ENCODE measurements around the gene ANKRD23. TPM values are rescaled to one million over a fixed set of nuclear protein-coding genes. Genes with fewer than 3 reads are reported as not detected.

The ANKRD23 gene
- total and polyA plus RNA-seq, 9 donors: 4.1 to 8.1 (median 6.9) TPM

GRCh38 chr2:96856776-96857666 lies 13.2 kb upstream of the ANKRD23 start:
- no peak for DNase-seq
- peaks cover 36% of the 10 kb centered on the region for H3K36me3 ChIP-seq (ENCODE audit: control insufficient read depth, insufficient read depth, low read length)
- H3K27me3 ChIP-seq (ENCODE audit: control insufficient read depth, insufficient read depth, low read length): no peaks in the 10 kb centered on the region
- H3K9me3 ChIP-seq (replicated peaks; ENCODE audit: control insufficient read depth, low read depth, low read length): no peaks in the 10 kb centered on the region
- H3K27ac ChIP-seq (ENCODE audit: low read length): peak overlapping the region; percentile 43
- H3K4me1 ChIP-seq (ENCODE audit: control insufficient read depth, insufficient read depth, low read length): peaks cover 29% of the 10 kb centered on the region
- 6% methylated on average over 25 of the region's 27 CpGs for WGBS (ENCODE audit: insufficient coverage)
- peak overlapping the region; percentile 67 for H3K4me3 ChIP-seq (ENCODE audit: low read length)

- Histone ChIP-seq H3K4me1 (ENCODE audit: control insufficient read depth, insufficient read depth, low read length) (peaks cover 11% of the 10 kb centered on the region), H3K27ac (ENCODE audit: low read length) (no peak overlapping the region), H3K4me3 (ENCODE audit: low read length) (no peak overlapping the region), H3K27me3 (ENCODE audit: control insufficient read depth, insufficient read depth, low read length) (no peaks in the 10 kb centered on the region), H3K9me3 (replicated peaks; ENCODE audit: control insufficient read depth, low read depth, low read length) (no peaks in the 10 kb centered on the region), H3K36me3 (ENCODE audit: control insufficient read depth, insufficient read depth, low read length) (peaks cover 37% of the 10 kb centered on the region)
- WGBS (ENCODE audit: insufficient coverage): 93% methylated on average over 14 of the region's 15 CpGs
- DNase-seq: no peak
Measured at GRCh38 chr2:96853321-96853720, 9.5 kb upstream of the ANKRD23 start.

GRCh38 chr2:96852667-96853066 lies 8.8 kb upstream of the ANKRD23 start:
- no peak for DNase-seq
- Histone ChIP-seq H3K9me3 (replicated peaks; ENCODE audit: control insufficient read depth, low read depth, low read length) (no peaks in the 10 kb centered on the region), H3K27ac (ENCODE audit: low read length) (no peak overlapping the region), H3K4me3 (ENCODE audit: low read length) (no peak overlapping the region), H3K4me1 (ENCODE audit: control insufficient read depth, insufficient read depth, low read length) (peaks cover 11% of the 10 kb centered on the region), H3K36me3 (ENCODE audit: control insufficient read depth, insufficient read depth, low read length) (peaks cover 40% of the 10 kb centered on the region), H3K27me3 (ENCODE audit: control insufficient read depth, insufficient read depth, low read length) (no peaks in the 10 kb centered on the region)
- WGBS (ENCODE audit: insufficient coverage): 100% methylated on average over 4 of the region's 6 CpGs

- no peak for DNase-seq
- no peaks in the 10 kb centered on the region for H3K27me3 ChIP-seq (ENCODE audit: control insufficient read depth, insufficient read depth, low read length)
- no peak overlapping the region for H3K4me3 ChIP-seq (ENCODE audit: low read length)
- peaks cover 11% of the 10 kb centered on the region for H3K4me1 ChIP-seq (ENCODE audit: control insufficient read depth, insufficient read depth, low read length)
- peaks cover 36% of the 10 kb centered on the region for H3K36me3 ChIP-seq (ENCODE audit: control insufficient read depth, insufficient read depth, low read length)
- 80% methylated on average over 1 of the region's 9 CpGs for WGBS (ENCODE audit: insufficient coverage)
- no peaks in the 10 kb centered on the region for H3K9me3 ChIP-seq (replicated peaks; ENCODE audit: control insufficient read depth, low read depth, low read length)
- no peak overlapping the region for H3K27ac ChIP-seq (ENCODE audit: low read length)
Measured at GRCh38 chr2:96848264-96848663, 4.4 kb upstream of the ANKRD23 start.

- no peak for DNase-seq
- Histone ChIP-seq H3K27ac (ENCODE audit: low read length) (no peak overlapping the region), H3K4me1 (ENCODE audit: control insufficient read depth, insufficient read depth, low read length) (peaks cover 16% of the 10 kb centered on the region), H3K4me3 (ENCODE audit: low read length) (no peak overlapping the region), H3K27me3 (ENCODE audit: control insufficient read depth, insufficient read depth, low read length) (no peaks in the 10 kb centered on the region), H3K9me3 (replicated peaks; ENCODE audit: control insufficient read depth, low read depth, low read length) (no peaks in the 10 kb centered on the region), H3K36me3 (ENCODE audit: control insufficient read depth, insufficient read depth, low read length) (peaks cover 31% of the 10 kb centered on the region)
- no CpG with 5 or more reads among the region's 10 CpGs for WGBS (ENCODE audit: insufficient coverage)
Measured at GRCh38 chr2:96847586-96847985, 3.8 kb upstream of the ANKRD23 start.

GRCh38 chr2:96846825-96847224 lies 3.0 kb upstream of the ANKRD23 start:
- WGBS (ENCODE audit: insufficient coverage): 63% methylated on average over 3 of the region's 5 CpGs
- Histone ChIP-seq H3K27ac (ENCODE audit: low read length) (no peak overlapping the region), H3K9me3 (replicated peaks; ENCODE audit: control insufficient read depth, low read depth, low read length) (no peaks in the 10 kb centered on the region), H3K4me1 (ENCODE audit: control insufficient read depth, insufficient read depth, low read length) (peaks cover 19% of the 10 kb centered on the region), H3K27me3 (ENCODE audit: control insufficient read depth, insufficient read depth, low read length) (no peaks in the 10 kb centered on the region), H3K4me3 (ENCODE audit: low read length) (no peak overlapping the region), H3K36me3 (ENCODE audit: control insufficient read depth, insufficient read depth, low read length) (peaks cover 28% of the 10 kb centered on the region)
- DNase-seq: no peak

- peak overlapping the region; percentile 20 for H3K27ac ChIP-seq (ENCODE audit: low read length)
- no peaks in the 10 kb centered on the region for H3K27me3 ChIP-seq (ENCODE audit: control insufficient read depth, insufficient read depth, low read length)
- 69% methylated on average over 14 of the region's 17 CpGs for whole genome bisulfite sequencing (ENCODE audit: insufficient coverage)
- no peak overlapping the region for H3K4me3 ChIP-seq (ENCODE audit: low read length)
- H3K36me3 ChIP-seq (ENCODE audit: control insufficient read depth, insufficient read depth, low read length): peaks cover 11% of the 10 kb centered on the region
- H3K9me3 ChIP-seq (replicated peaks; ENCODE audit: control insufficient read depth, low read depth, low read length): no peaks in the 10 kb centered on the region
- DNase-seq: no peak
- peaks cover 30% of the 10 kb centered on the region for H3K4me1 ChIP-seq (ENCODE audit: control insufficient read depth, insufficient read depth, low read length)
Measured at GRCh38 chr2:96844405-96844808, 586 bp upstream of the ANKRD23 start.

GRCh38 chr2:96842600-96842999 lies 1.2 kb downstream of the ANKRD23 start:
- 71% methylated on average over 5 of the region's 7 CpGs for WGBS (ENCODE audit: insufficient coverage)
- Histone ChIP-seq H3K27ac (ENCODE audit: low read length) (no peak overlapping the region), H3K9me3 (replicated peaks; ENCODE audit: control insufficient read depth, low read depth, low read length) (no peaks in the 10 kb centered on the region), H3K4me1 (ENCODE audit: control insufficient read depth, insufficient read depth, low read length) (peaks cover 35% of the 10 kb centered on the region), H3K27me3 (ENCODE audit: control insufficient read depth, insufficient read depth, low read length) (no peaks in the 10 kb centered on the region), H3K4me3 (ENCODE audit: low read length) (no peak overlapping the region), H3K36me3 (ENCODE audit: control insufficient read depth, insufficient read depth, low read length) (peaks cover 14% of the 10 kb centered on the region)
- no peak for DNase-seq

GRCh38 chr2:96841701-96842495 lies 1.9 kb downstream of the ANKRD23 start:
- Histone ChIP-seq H3K27ac (ENCODE audit: low read length) (no peak overlapping the region), H3K36me3 (ENCODE audit: control insufficient read depth, insufficient read depth, low read length) (peaks cover 15% of the 10 kb centered on the region), H3K4me3 (ENCODE audit: low read length) (no peak overlapping the region), H3K9me3 (replicated peaks; ENCODE audit: control insufficient read depth, low read depth, low read length) (no peaks in the 10 kb centered on the region), H3K4me1 (ENCODE audit: control insufficient read depth, insufficient read depth, low read length) (peaks cover 35% of the 10 kb centered on the region), H3K27me3 (ENCODE audit: control insufficient read depth, insufficient read depth, low read length) (no peaks in the 10 kb centered on the region)
- DNase-seq: no peak
- WGBS (ENCODE audit: insufficient coverage): 63% methylated on average over 15 of the region's 16 CpGs
